Lower lobe of right lung (tissue), 2 donors: Measurements from ENCODE around the gene CD163. TPM values are rescaled to one million over a fixed set of nuclear protein-coding genes. Genes with fewer than 3 reads are reported as not detected.

Source experiments
- ATAC-seq, 2 donors: fragments of 200-7000 bp; cut with Tn5 transposase; one replicate each; pipeline ENCODE4 v1.9.1; 2020 to 2022; ENCODE audit warnings: mild to moderate bottlenecking in 2 of 2, moderate library complexity in 2 of 2
- DNase-seq: peaks from one replicate; pipeline ENCODE4 v3.0.0-alpha.2; 2020
- H3K27ac ChIP-seq: fragments of 200-600 bp; one replicate; pipeline ENCODE4 v1.8.0; 2022
- H3K27me3 ChIP-seq: fragments of 200-600 bp; one replicate; pipeline ENCODE4 v1.8.0; 2022; ENCODE audit warnings: low read depth
- H3K36me3 ChIP-seq: fragments of 200-600 bp; one replicate; pipeline ENCODE4 v1.8.0; 2022; ENCODE audit warnings: mild to moderate bottlenecking
- H3K4me1 ChIP-seq: fragments of 200-600 bp; one replicate; pipeline ENCODE4 v1.8.0; 2022
- H3K4me3 ChIP-seq: fragments of 200-600 bp; one replicate; pipeline ENCODE4 v1.8.0; 2022; ENCODE audit warnings: mild to moderate bottlenecking
- H3K9me3 ChIP-seq: fragments of 200-600 bp; one replicate; pipeline ENCODE4 v1.8.0; 2022
- intact Hi-C: fragments of 100-400 bp; cut with DNase I; formaldehyde crosslinking; loops from one replicate; pipeline ENCODE4 v1.11.0; 2022
- total RNA-seq: library from RNA; stranded (reverse); fragmentation: NEBNext Ultra II Directional; extraction: Animal tissue kit (Norgen Biotek cat#: 25700); gene quantifications from one replicate; pipeline ENCODE4 v1.2.1, GENCODE V29; 2021
- TF ChIP-seq, protein P1 (sequence below): fragments of 200-600 bp; IDR thresholded peaks from one replicate; pipeline ENCODE4 v1.8.0; 2022; ENCODE audit warnings: antibody characterized with exemption, mild to moderate bottlenecking
- donor health status: DM: no; HTN: yes; CAD: no; lungs with severe emphysema.

CD163 gene
- total RNA-seq, 1 donor from 2014 or later, result 525 TPM

DNA sequence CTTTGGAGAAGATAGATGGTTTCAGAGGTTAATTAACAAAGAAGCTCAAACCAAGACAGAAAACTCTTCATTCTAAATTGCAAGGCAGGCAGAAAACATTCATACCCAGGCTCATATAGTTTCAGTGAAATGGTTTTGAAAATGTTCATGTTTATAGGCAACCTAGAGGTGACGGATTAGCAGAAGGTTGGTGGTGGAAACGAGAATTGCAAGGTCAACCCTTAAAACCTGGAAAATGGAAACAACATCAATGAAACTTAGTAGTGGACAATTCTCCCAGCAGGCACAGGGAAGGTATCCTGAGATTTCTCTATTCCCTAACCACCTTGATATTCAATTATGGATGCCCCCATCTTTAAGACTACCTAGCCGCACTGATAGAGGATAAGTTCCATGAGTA is 965 bp downstream of the CD163 start:
- Histone ChIP-seq H3K27ac (peak overlapping the region; percentile 63), H3K36me3 (no peaks in the 10 kb centered on the region), H3K27me3 (no peaks in the 10 kb centered on the region), H3K4me3 (peak overlapping the region; percentile 29), H3K4me1 (no peaks in the 10 kb centered on the region), H3K9me3 (no peaks in the 10 kb centered on the region)
- DNase-seq (no peak), ATAC-seq (peak in 1 of 2 donors; percentile 21)
- intact Hi-C loops, result no loop called here
- TF ChIP-seq, protein P1, sequence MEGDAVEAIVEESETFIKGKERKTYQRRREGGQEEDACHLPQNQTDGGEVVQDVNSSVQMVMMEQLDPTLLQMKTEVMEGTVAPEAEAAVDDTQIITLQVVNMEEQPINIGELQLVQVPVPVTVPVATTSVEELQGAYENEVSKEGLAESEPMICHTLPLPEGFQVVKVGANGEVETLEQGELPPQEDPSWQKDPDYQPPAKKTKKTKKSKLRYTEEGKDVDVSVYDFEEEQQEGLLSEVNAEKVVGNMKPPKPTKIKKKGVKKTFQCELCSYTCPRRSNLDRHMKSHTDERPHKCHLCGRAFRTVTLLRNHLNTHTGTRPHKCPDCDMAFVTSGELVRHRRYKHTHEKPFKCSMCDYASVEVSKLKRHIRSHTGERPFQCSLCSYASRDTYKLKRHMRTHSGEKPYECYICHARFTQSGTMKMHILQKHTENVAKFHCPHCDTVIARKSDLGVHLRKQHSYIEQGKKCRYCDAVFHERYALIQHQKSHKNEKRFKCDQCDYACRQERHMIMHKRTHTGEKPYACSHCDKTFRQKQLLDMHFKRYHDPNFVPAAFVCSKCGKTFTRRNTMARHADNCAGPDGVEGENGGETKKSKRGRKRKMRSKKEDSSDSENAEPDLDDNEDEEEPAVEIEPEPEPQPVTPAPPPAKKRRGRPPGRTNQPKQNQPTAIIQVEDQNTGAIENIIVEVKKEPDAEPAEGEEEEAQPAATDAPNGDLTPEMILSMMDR, result no peak

DNA sequence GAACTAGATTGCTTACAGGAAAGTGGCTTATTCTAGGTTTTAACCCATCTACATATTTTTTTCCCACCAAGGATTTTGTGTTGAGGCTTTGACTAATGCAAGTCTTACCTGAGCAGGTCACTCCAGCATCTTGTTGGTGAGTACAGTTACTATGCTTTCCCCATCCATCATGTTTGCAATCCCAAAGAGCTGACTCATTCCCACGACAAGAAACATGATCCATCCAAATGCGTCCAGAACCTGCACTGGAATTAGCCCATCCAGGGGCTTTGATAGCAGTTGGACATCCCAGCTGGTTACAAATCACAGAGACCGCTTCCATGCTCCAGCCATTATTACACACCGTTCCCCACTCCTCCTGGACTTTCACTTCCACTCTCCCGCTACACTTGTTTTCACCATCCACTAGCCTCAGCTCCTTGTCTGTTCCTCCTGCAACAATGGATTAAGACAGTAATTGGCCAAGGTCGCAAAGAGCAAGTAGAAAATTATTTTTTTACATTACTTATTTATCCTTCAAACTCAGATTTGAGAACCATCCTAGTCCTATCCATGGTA is 2.5 kb downstream of the CD163 start:
- intact Hi-C loops, result no loop called here
- TF ChIP-seq, protein P1, result no peak
- Histone ChIP-seq H3K27me3 (no peaks in the 10 kb centered on the region), H3K4me3 (peak overlapping the region; percentile 29), H3K9me3 (no peaks in the 10 kb centered on the region), H3K4me1 (no peaks in the 10 kb centered on the region), H3K27ac (peak overlapping the region; percentile 63), H3K36me3 (no peaks in the 10 kb centered on the region)
- ATAC-seq (peak; percentile 41 to 54), DNase-seq (no peak)

DNA sequence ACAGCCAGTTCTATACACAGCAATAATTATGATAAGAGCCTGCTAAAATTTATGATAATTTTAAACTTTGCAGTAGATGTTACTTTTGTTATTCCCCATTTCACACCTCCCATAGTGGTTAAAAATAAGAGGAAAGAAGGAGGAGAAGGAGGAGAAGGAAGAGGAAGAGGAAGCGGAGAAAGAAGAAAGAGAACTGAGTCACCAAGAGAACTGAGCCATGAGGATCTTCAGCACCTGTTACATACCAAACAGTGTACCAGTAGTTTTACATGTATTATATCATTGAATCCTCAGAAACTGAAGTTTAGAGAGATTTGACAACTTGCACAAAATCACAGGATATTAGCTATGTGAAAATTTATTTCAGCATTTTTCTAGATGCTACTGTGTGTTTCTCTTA is 3.9 kb downstream of the CD163 start:
- intact Hi-C loops, result no loop called here
- DNase-seq (no peak), ATAC-seq (no peak)
- no peaks in the 10 kb centered on the region for H3K9me3 ChIP-seq
- peak overlapping the region; percentile 29 for H3K4me3 ChIP-seq
- H3K27me3 ChIP-seq, result no peaks in the 10 kb centered on the region
- H3K4me1 ChIP-seq, result no peaks in the 10 kb centered on the region
- H3K36me3 ChIP-seq, result no peaks in the 10 kb centered on the region
- peak overlapping the region; percentile 33 for H3K27ac ChIP-seq
- TF ChIP-seq, protein P1, result no peak

DNA sequence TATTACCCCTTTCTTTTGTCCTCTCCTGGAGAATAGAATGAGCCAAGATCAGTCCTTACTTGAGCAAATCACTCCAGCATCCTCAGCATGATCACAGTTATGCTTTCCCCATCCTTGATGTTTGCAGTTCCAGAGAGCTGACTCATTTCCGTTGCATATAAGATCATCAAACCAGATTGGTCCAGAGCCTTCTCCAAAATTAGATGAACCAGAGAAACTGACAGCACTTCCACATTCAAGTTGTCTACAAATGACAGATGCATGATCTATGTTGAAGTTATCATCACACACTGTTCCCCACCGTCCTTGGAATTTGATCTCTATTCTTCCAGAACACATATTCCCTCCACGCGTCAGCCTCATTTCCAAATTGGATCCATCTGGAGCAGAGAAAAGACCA is 4.8 kb downstream of the CD163 start:
- intact Hi-C loops, result no loop called here
- ATAC-seq (peak; percentile 61 to 66), DNase-seq (no peak)

DNA sequence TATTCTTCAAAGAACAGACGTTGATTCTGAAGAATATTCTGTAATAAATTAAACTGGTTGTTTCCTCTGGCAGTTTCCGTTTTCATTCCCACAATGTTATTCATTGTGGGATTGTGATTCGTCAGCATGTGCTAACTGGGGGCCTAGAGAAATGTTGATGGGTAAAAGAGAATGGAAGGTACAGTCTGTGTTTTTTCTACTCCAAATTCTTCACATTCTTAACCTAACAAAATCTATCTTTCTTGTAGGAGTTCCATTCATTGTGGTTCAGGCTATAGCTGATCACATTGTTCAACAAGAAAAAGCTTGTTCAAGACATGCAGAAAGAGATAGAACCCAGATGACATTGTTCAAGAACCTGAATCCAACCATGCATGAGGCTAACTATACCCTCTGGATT is 5.9 kb downstream of the CD163 start:
- ATAC-seq (no peak), DNase-seq (no peak)
- intact Hi-C loops, result no loop called here
- H3K36me3 ChIP-seq, result peaks cover 4% of the 10 kb centered on the region
- no peaks in the 10 kb centered on the region for H3K9me3 ChIP-seq
- no peak overlapping the region for H3K27ac ChIP-seq
- no peaks in the 10 kb centered on the region for H3K27me3 ChIP-seq
- TF ChIP-seq, protein P1, result no peak
- no peak overlapping the region for H3K4me3 ChIP-seq
- H3K4me1 ChIP-seq, result no peaks in the 10 kb centered on the region

More for the DNA sequence above, 4.8 kb downstream of the CD163 start:
- Histone ChIP-seq H3K9me3 (no peaks in the 10 kb centered on the region), H3K4me1 (no peaks in the 10 kb centered on the region), H3K4me3 (peak overlapping the region; percentile 29), H3K27ac (peak overlapping the region; percentile 33), H3K36me3 (peaks cover 4% of the 10 kb centered on the region), H3K27me3 (no peaks in the 10 kb centered on the region)
- TF ChIP-seq, protein P1, result no peak

DNA sequence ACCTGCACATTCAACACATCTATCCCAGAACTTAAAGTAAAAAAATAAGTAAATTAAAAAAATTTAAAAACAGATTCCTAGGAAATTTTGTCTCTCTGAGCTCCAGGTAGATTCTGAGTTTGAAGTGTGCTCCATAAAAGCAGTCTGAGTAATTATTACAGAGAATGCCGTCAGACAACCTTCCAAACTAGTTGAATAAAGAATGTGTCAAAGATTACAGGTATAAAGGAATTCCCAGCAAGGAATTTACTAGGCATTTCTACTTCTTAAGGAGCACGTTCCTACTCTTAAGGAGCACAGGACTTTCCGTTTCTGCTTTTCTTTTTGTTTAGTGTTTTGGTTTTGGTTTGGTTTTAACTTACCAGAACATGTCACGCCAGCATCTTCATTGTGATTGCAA is 7.1 kb downstream of the CD163 start:
- no peak overlapping the region for H3K4me3 ChIP-seq
- intact Hi-C loops, result no loop called here
- no peak overlapping the region for H3K27ac ChIP-seq

More for the DNA sequence above, 7.1 kb downstream of the CD163 start:
- DNase-seq (no peak), ATAC-seq (no peak)
- no peaks in the 10 kb centered on the region for H3K4me1 ChIP-seq
- peaks cover 4% of the 10 kb centered on the region for H3K36me3 ChIP-seq
- no peaks in the 10 kb centered on the region for H3K27me3 ChIP-seq
- H3K9me3 ChIP-seq, result no peaks in the 10 kb centered on the region
- TF ChIP-seq, protein P1, result no peak
